Erythroblast (primary cell): Measurements from ENCODE around the gene BCAM.

Experiments used
- GATA1 ChIP-seq: IDR thresholded peaks from 2 replicates; pipeline ENCODE4 v1.6.1; 2011; ENCODE audit warnings: low read depth, mild to moderate bottlenecking, control low read depth, low read length, moderate library complexity
- POLR2A ChIP-seq: IDR thresholded peaks from 2 replicates; pipeline ENCODE4 v1.6.1; 2011; ENCODE audit warnings: mild to moderate bottlenecking, low read length

- TF ChIP-seq POLR2A (no peak), GATA1 (no peak)
Measured at GRCh38 chr19:44840811-44841210, 31.9 kb downstream of the BCAM start.
